IPS DF 19.7 (cell line): Measurements from ENCODE around the gene EVI2A.
"Not testable (repeated sequence)": the region's sequence is repeated elsewhere in the genome, so short reads cannot be mapped to it uniquely, and the experiment has no call there.

Experiments used
- DNase-seq: peaks from one replicate; pipeline ENCODE4 v3.0.0-alpha.2; 2013; ENCODE audit warnings: low read depth, low spot score

Gene EVI2A

DNA sequence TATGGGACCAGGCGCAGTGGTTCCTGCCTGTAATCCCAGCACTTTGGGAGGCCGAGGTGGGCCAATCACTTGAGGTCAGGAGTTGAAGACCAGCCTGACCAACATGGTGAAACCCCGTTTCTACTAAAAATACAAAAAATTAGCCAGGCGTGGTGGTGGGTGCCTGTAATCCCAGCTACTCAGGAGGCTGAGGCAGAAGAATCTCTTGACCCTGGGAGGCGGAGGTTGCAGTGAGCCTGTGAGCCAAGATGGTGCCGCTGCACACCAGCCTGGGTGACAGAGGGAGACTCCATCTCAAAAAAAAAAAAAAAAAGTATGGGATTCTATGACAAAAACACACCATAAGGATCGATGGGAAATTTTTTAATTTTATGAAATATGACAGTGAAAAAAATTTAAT lies 9.2 kb downstream of the EVI2A start:
- not testable (repeated sequence) for DNase-seq

DNA sequence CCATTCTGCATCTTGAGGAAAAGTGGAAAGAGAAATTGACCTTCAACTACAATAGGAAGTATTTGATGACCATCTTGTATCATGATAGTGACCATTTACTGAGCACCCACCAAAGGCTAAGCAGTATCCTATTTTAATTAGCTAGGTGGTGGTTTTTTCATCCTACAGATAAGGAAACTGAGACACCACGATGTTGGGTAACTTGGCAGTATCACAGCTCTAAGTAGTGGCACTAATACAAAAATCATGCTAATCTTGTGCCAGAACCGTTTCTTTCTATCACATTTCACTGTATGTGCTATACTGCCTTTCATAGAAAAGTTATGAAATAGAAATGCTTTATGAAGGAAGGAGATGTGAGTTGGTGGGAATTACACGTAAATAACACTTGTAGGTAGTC lies 9.9 kb downstream of the EVI2A start:
- no peak for DNase-seq

DNA sequence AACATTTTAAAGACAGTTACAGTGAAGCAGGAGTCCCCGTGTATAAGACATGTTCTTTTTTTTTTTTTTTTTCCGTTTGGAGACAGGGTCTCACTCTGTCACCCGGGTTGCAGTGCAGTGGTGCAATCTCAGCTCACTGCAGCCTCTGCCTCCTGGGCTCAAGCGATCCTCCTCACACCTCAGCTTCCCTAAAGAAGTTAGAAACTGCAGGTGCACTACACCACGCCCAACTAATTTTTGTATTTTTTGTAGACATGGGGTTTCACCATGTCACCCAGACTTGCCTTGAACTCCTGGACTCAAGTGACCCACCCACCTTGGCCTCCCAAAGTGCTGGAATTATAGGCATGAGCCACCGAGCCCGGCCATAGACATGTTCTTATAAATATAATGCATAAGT lies 10.5 kb downstream of the EVI2A start:
- DNase-seq, result no peak

DNA sequence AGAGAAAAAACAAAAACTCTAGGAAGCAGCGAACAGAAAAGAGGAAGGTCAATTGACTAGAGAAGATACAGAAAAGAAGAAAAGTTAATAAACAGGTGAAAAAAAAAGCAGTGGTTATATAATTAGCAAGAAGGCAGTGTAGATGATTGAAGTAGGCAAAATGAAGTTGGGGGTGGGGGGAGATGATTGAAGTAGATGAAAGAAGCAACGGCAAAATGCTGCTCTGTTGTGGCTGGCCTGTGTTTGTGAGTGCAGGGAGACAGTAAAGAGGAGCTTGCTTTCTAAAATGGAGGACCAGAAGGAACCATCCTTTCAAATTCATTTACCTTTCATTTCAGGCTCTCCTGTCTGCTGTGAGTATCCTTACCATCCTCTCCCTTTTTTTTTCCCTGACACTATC lies 11.2 kb downstream of the EVI2A start:
- DNase-seq, result no peak

DNA sequence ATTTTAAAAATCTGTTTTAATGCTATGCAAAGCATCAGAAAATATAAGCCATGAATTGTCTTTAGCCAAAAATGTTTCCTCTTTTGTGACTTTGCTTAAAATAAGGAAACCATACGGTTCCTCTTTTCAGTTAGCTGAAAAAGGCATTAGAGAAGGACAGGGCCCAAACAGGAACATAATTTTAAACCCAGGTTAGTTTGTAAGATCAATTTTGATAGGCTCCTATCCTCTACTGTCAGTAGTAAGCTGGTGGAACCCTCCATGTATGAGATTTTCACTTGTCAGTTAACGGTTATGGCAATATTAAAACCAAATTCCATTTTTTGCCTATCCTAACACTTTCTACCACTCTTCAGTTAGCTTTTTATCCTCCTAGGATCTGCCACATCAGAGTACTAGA lies 11.9 kb downstream of the EVI2A start:
- DNase-seq, result no peak

DNA sequence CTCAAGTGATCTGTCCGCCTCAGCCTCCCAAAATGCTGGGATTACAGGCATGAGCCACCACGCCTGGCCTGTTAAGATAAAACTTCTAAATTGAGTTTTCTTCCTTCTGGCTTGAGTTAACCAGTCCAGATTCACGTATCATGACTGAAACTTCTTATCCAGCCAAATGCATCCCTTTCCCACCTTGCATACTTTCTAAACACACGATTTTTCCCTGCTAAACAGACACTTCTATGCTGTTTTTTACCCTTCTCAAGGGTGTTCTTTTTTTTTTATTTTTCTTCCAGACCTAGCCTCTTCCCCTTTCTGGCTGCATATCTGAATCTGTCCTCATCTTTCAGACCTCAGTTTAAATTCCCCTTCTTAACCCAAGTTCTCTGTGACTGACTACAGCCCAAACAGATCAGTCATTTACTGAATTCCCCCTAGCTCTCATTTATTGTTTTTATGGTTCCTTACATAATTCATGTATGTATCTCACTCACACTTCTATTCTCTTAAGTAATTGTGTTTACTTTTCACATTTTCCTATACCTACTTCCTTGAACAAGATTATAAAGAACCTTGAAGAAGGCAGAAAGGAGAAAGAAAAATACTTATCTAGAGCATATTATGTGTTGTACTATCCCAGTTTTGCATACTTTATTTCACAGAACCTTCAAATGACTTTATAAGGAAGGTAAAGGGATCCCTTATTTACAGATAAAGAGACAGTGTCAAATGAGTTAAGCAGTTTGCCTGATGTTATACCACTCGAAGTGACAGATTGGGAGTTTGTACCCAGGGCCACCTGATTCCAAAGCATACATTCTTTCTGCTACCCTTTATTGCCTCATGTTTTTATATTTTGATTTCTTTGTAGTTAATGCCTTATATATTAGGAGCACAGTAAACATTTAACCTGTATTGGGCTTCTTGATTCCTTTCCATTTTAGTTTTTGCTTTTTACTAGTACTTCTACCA lies 12.8 kb downstream of the EVI2A start:
- DNase-seq, result no peak

DNA sequence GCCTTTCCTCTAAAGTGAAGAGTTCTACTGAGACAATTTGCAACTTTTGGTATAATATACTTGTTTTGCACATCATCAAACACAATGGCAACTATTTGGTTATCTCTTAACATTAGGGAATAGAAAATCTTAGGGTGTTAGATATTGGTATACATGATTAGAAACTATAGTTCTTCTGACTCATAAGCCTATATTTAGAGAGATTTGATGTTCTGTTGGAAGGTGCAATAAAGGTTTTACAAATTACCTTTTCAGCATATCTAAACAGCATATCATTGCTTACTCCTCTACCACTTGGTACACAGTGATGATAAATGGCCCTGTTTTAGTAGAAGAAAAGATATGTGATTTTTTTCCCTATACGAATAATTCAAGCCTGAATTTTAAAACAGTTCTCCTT lies 13.8 kb downstream of the EVI2A start:
- DNase-seq, result no peak

DNA sequence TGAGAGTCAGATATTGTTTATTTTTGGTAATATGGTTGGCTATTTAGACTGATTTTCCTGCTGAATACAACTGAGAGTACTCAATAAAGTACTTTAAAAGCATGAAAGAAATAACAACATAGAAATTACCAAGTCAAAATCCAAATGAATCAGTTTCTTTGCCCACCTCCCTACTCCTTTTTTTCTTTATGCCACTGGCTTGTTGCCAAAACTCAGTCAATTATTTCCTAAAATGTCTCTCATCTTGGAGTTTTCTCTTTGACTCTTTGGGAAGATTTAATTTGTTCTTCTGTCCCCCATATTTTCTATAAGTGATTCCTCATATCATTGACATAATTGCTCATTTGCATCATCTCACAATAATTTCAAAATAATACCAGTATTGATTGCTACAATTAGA lies 21.8 kb downstream of the EVI2A start:
- no peak for DNase-seq

DNA sequence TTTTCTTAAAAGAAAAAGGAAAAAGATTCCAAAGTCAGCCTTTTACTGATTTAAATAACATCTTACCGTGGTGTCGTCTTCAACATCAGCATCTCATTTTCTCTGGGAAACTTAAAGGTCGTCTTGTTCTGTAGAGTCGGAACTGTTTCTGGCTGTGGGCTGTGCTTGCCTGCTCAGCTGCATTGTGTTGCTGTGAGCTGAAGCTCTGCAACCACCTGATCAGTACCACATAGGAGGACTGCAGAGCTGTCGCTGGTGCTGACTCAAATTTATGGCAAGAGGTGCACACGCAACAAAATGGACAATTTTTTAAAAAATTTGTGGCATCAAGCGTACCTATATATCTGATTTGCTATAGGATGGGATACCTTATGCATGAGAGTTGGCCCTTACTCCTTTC lies 24.3 kb downstream of the EVI2A start, which contains the start of gene OMG:
TSS of gene OMG (minus strand) at position 150 of the 400 bp plus-strand sequence. CDS start 908 bp downstream, outside the sequence.
- DNase-seq, result no peak

DNA sequence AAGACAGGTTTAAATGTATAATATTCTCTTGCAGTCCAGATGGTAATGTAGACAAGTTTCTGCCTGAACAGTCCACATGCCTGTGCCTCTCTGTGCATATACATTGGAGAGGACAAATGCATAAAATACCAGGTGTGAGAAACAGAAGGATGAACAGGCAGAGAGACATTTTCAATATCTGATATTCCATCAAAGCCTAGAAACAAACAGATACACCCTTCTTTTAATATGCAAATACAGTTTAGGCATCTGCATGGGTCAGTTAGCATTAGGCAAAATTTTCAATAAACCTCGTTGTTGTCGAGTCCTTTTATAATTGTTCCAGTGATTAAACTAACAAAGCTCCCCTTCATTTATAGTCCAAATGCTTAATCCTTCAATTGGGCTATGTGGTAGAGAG lies 25.3 kb downstream of the EVI2A start:
- DNase-seq, result no peak

DNA sequence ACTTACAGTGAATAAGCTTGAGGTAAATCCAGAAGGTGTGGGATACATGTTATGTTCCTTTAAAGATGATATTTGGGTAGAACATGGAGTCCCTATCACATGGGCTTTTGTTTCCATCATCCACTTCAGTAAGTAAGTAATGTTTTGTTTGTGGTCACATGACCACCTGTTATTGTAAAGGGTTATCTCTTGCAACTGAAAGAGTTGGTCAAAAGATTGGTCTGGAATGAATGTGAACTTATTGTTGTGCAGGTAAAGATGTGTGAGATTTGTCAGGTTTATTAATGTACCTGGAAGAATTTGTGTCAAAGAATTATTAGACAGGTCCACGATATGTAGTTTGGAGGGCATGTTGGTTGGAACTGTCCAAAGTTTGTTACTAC lies 25.9 kb downstream of the EVI2A start:
- no peak for DNase-seq

DNA sequence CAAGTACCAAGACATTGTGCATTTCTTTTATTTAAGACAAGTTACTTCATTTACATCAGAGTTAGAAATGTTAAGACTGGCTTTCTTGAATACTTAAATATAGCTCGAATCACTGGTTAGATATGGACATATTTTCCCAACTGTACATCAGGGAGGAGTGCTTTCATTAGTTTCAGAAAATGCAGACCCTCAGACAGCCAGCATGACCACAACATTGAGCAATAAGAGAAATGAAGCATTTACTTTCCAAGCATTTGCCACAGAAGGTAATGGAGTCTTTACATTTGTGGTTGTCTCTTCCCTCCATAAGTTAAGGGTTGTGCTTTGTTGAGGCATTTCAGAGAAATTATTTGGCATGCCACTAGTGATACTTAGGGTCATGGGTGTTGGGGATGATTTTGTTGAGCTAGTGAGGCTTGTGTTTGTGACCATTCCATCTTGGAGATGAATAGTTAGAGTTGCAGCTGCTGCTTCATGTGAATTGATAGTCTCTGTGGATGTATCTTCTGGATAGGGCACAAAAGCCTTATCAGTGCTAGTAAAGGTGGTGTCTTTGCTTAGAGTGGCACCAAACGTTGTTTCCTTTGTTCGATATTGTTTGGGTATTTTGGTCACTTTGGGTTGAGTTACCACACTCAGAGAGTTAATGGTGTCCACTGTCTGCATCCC lies 26.5 kb downstream of the EVI2A start:
- no peak for DNase-seq

DNA sequence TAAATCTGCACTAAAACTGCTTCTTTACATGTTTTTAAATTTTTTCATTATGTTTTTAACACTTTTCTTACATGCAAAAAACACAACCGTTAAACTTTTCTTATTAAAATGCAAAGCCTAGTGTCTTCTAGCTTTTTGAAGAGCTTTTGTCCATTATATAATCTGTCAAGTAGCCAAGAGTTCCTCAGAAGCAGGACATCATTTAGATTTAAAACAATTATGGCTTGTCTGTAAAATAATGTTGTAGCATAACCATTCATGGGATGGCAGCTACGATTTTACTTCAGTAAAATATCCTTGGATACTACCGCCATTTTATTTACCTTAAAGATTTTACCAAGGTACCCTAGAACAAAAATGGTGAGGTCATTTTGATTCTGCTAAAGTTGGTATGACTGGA lies 27.2 kb downstream of the EVI2A start:
- no peak for DNase-seq

DNA sequence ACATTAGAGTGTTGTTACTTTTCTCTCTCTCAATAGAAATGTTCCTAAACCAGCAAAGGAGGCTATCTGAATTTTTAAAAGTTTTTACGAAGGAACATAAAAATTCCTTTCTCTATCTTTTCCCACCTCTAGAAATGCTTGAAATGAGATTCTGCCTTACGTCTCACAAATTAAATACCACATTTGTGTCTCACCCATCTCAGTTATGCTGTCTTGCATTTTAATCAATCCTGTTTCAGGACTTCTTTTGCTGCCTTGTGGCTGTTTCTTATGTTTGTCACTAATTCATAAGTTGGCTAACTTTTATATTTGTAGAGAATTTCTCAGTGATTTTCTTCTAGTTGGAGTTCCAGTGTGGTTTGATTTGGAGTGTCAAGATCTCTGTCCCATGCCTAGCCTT lies 27.8 kb downstream of the EVI2A start:
- DNase-seq, result no peak

DNA sequence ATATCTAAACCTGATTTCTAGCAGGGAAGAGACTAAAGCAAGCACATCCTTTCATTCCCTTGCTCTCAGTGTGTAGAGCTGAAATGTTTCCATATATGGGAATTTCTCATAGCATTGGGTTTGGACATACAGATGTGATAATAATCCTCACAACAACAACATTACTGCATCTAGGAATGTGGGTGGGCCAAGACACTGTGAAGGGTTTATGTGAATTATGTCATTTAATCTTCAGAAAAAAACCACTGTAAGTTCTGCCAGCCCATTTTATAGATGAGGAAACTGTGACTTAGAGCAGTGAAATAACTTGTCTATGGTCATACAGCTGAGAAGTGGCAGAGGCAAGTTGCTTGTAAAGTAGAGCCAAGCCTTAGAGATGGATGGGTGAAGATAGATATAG lies 29.6 kb downstream of the EVI2A start:
- DNase-seq, result no peak

DNA sequence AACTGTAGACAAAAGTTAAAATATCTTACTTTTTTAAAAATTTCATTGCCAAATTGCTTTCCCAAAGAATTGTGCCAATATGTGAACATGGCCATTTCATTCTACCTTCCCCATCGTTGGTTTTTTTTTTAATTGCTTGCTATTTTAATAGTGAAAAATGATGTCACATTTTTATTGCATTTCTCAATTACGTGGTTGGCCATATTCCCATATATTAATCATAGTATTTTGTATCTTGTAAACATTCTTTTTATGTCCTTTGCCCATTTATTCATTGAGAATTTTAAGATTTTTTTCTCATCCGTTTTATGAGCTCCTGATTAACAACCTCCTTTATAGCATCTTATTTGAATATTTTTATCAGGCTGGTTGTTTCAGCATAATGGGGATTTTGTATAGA lies 31.6 kb downstream of the EVI2A start:
- no peak for DNase-seq

DNA sequence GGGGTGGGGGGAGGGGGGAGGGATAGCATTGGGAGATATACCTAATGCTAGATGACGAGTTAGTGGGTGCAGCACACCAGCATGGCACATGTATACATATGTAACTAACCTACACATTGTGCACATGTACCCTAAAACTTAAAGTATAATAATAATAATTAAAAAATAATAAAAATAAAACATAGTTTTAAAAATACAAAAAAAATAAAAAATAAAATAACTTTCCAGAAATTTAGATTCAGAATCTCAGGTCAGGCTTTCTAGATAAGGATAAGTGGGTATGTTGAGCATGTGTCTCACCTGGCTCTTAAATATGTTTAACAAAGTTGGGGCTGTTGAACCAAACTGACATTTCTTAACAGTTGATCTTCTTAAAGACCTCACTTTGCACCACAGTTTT lies 33.5 kb downstream of the EVI2A start:
- DNase-seq, result not testable (repeated sequence)

DNA sequence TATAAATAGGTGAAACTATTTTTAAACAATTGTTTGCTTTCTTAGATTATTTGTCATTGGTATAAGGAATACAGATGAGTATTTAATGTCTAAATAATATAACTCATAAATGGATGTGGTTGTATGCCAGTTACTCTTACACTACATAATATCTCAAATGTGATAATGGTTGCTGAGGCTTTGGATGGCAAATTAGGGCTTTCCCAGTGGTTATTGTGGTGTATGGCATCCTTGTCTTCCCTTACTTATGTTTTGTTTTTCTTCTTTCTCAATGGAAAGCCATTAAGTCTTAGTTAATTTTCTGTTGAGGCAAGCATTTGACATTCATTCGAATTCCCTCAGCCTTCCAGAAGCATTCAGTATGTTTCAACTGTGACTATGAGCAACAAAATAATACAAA lies 34.8 kb downstream of the EVI2A start:
- DNase-seq, result no peak

DNA sequence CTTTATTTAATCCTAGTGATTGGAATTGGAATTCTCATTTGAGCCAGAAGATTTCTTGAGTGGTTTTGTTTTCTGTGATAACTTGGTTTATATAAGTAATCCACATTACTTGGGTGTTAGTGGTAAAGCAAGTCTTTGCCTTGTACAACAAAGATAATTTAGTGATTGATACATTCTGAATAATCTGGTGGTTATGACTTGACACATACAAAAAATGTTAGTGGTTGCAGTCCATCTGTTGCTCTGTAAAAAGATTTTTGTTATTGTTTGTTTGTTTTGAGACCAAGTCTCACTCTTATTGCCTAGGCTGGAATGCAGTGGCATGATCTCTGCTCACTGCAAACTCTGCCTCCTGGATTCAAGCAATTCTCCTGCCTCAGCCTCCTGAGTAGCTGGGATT lies 37.6 kb downstream of the EVI2A start:
- DNase-seq, result no peak

DNA sequence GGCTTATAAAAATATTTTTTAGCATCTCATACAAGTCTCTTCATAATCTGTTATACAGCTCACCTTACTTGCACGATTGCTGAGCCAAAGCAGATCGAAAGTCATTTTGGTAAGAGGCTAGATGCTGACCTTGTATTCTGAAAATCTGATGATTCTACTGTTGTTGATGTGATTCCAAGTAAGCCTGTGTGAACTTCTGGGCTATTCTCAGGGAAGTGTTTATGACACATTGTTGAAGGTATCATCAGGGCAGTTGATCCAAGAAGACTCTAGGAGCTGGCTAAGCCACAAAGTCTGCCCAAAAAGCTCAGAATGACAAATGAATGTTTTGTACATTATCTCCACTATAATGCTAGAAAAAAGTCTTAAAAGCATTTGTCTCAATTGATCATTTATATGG lies 40.4 kb downstream of the EVI2A start:
- DNase-seq, result no peak

DNA sequence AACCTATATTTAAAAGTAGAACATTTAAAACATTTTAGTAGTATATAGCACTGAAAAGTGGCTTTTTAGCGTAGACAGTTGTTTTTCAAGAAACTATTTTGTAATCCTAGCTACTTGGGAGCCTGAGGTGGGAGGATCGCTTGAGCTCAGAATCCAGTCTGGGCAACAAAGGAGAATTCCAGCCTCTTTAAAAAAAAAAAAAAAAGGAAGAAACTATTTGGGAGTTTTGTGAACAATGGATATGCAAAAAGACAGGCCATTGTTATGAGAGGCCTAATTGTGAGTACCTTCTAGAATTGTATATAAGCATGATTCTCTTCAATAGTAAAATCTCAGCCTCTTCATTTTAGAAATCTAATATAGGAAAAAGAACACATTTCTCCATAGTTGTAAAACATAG lies 42.0 kb downstream of the EVI2A start:
- no peak for DNase-seq

DNA sequence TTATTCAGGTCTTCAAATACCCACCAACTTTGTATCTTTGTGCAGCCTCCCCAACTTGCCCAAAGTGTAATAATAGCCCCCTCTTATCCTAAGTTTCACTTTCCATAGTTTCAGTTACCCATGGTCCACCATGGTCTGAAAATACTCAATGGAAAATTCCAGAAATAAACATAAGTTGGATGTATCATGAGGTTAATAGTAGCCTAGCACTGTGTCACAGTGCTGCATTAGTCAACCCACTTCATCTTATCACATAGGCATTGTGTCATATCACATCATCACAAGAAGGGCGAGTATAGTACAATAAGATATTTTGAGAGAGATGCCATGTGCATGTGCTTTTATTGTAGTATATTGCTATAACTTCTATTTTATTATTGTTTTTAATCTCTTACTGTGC lies 46.3 kb downstream of the EVI2A start:
- DNase-seq, result no peak

DNA sequence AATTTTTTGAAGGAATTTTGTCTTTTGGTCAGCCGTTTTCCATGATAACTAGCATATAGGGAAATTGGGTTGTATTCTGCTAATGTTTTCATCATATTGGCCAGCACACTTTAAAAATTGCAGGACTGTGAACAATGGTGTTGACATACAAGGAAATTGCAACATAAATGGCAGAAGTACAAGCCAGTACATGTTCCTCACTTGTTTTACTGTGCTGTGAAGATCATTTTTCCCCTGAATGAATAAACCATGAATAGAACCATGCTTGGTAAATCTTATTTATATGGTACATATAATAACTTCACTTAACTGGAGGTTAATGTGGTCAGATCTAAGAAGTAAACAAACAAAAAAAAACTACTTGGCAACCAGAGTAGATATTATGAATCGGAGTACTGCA lies 47.2 kb downstream of the EVI2A start:
- DNase-seq, result no peak
